ENCODE measurements around the gene GGA3. TPM values are rescaled to one million over a fixed set of nuclear protein-coding genes. Genes with fewer than 3 reads are reported as not detected.
A peak's percentile ranks its signal among the peaks of the same experiment; 100 is the strongest.
"Not testable (repeated sequence)": the region's sequence is repeated elsewhere in the genome, so short reads cannot be mapped to it uniquely, and the experiment has no call there.

Gene GGA3
- total RNA-seq, 2 experiments from 2014 or later = 63.7 to 72.0 TPM

- Mint-ChIP-seq H3K9me3 (no peaks in the 10 kb centered on the region), H3K27me3 (no peaks in the 10 kb centered on the region), H3K4me1 (peaks cover 3% of the 10 kb centered on the region), H3K4me3 (no peak overlapping the region), H3K36me3 (peaks cover 25% of the 10 kb centered on the region), H3K27ac (no peak overlapping the region)
- DNase-seq = no peak
Measured at GRCh38 chr17:75228305-75228704, 33.1 kb downstream of the GGA3 start.

- H3K27ac Mint-ChIP-seq = no peak overlapping the region
- H3K27me3 Mint-ChIP-seq = no peaks in the 10 kb centered on the region
- H3K4me3 Mint-ChIP-seq = no peak overlapping the region
- H3K36me3 Mint-ChIP-seq = peaks cover 20% of the 10 kb centered on the region
- no peak for DNase-seq
- H3K4me1 Mint-ChIP-seq = peaks cover 3% of the 10 kb centered on the region
- no peaks in the 10 kb centered on the region for H3K9me3 Mint-ChIP-seq
Measured at GRCh38 chr17:75227729-75228128, 33.7 kb downstream of the GGA3 start.

GRCh38 chr17:75225016-75225415, 36.4 kb downstream of the GGA3 start:
- Mint-ChIP-seq H3K9me3 (no peaks in the 10 kb centered on the region), H3K27ac (peak overlapping the region; percentile 23), H3K27me3 (no peaks in the 10 kb centered on the region), H3K36me3 (peaks cover 17% of the 10 kb centered on the region), H3K4me3 (no peak overlapping the region), H3K4me1 (peaks cover 3% of the 10 kb centered on the region)
- DNase-seq = no peak

GRCh38 chr17:75219815-75220214, 41.6 kb downstream of the GGA3 start:
- H3K4me3 Mint-ChIP-seq = no peak overlapping the region
- no peak overlapping the region for H3K27ac Mint-ChIP-seq
- H3K4me1 Mint-ChIP-seq = peaks cover 3% of the 10 kb centered on the region
- peaks cover 26% of the 10 kb centered on the region for H3K36me3 Mint-ChIP-seq
- DNase-seq = no peak
- H3K27me3 Mint-ChIP-seq = no peaks in the 10 kb centered on the region
- no peaks in the 10 kb centered on the region for H3K9me3 Mint-ChIP-seq

- Mint-ChIP-seq H3K27me3 (no peaks in the 10 kb centered on the region), H3K4me3 (no peak overlapping the region), H3K9me3 (no peaks in the 10 kb centered on the region), H3K27ac (no peak overlapping the region), H3K4me1 (peaks cover 3% of the 10 kb centered on the region), H3K36me3 (peaks cover 32% of the 10 kb centered on the region)
- DNase-seq = no peak
Measured at GRCh38 chr17:75218131-75218530, 43.3 kb downstream of the GGA3 start.

- H3K27ac Mint-ChIP-seq = no peak overlapping the region
- DNase-seq = no peak
- no peaks in the 10 kb centered on the region for H3K9me3 Mint-ChIP-seq
- no peaks in the 10 kb centered on the region for H3K27me3 Mint-ChIP-seq
- H3K36me3 Mint-ChIP-seq = peaks cover 18% of the 10 kb centered on the region
- peaks cover 9% of the 10 kb centered on the region for H3K4me1 Mint-ChIP-seq
- H3K4me3 Mint-ChIP-seq = no peak overlapping the region
Measured at GRCh38 chr17:75209061-75209460, 52.3 kb downstream of the GGA3 start.

GRCh38 chr17:75208161-75208560, 53.2 kb downstream of the GGA3 start:
- peak overlapping the region; percentile 47 for H3K4me3 Mint-ChIP-seq
- peaks cover 16% of the 10 kb centered on the region for H3K36me3 Mint-ChIP-seq
- H3K27me3 Mint-ChIP-seq = no peaks in the 10 kb centered on the region
- no peak overlapping the region for H3K27ac Mint-ChIP-seq
- no peak for DNase-seq
- no peaks in the 10 kb centered on the region for H3K9me3 Mint-ChIP-seq
- peaks cover 9% of the 10 kb centered on the region for H3K4me1 Mint-ChIP-seq

- no peak overlapping the region for H3K27ac Mint-ChIP-seq
- peaks cover 9% of the 10 kb centered on the region for H3K4me1 Mint-ChIP-seq
- H3K9me3 Mint-ChIP-seq = no peaks in the 10 kb centered on the region
- no peak for DNase-seq
- H3K36me3 Mint-ChIP-seq = peaks cover 14% of the 10 kb centered on the region
- no peaks in the 10 kb centered on the region for H3K27me3 Mint-ChIP-seq
- H3K4me3 Mint-ChIP-seq = peak overlapping the region; percentile 47
Measured at GRCh38 chr17:75207760-75208159, 53.6 kb downstream of the GGA3 start.

GRCh38 chr17:75207050-75207407, 54.4 kb downstream of the GGA3 start:
- not testable (repeated sequence) for H3K4me1 Mint-ChIP-seq, DNase-seq, H3K27me3 Mint-ChIP-seq, H3K9me3 Mint-ChIP-seq, H3K27ac Mint-ChIP-seq
- H3K36me3 Mint-ChIP-seq = peaks cover 14% of the 10 kb centered on the region
- H3K4me3 Mint-ChIP-seq = peak overlapping the region; percentile 95

- no peak for DNase-seq
Measured at GRCh38 chr17:75205793-75206163, 55.6 kb downstream of the GGA3 start.

GRCh38 chr17:75205037-75205792, 56.2 kb downstream of the GGA3 start, which contains the start of gene NUP85:
Gene NUP85 (plus strand): TSS chr17:75205679. CDS start chr17:75205762, 83 bp downstream.
- H3K36me3 Mint-ChIP-seq = peaks cover 8% of the 10 kb centered on the region

More at GRCh38 chr17:75205793-75206163, 55.6 kb downstream of the GGA3 start:
- H3K4me3 Mint-ChIP-seq = peak overlapping the region; percentile 95
- peak overlapping the region; percentile 98 for H3K27ac Mint-ChIP-seq
- no peaks in the 10 kb centered on the region for H3K9me3 Mint-ChIP-seq
- H3K4me1 Mint-ChIP-seq = peaks cover 9% of the 10 kb centered on the region
- H3K36me3 Mint-ChIP-seq = peaks cover 11% of the 10 kb centered on the region
- H3K27me3 Mint-ChIP-seq = no peaks in the 10 kb centered on the region

GRCh38 chr17:75199886-75200618, 61.4 kb downstream of the GGA3 start:
- H3K36me3 Mint-ChIP-seq = no peaks in the 10 kb centered on the region
- H3K9me3 Mint-ChIP-seq = no peaks in the 10 kb centered on the region
- H3K4me3 Mint-ChIP-seq = no peak overlapping the region
- H3K27ac Mint-ChIP-seq = no peak overlapping the region
- H3K4me1 Mint-ChIP-seq = no peaks in the 10 kb centered on the region
- DNase-seq = no peak
- H3K27me3 Mint-ChIP-seq = no peaks in the 10 kb centered on the region

More at GRCh38 chr17:75205037-75205792, 56.2 kb downstream of the GGA3 start, which contains the start of gene NUP85:
- H3K4me3 Mint-ChIP-seq = peak within 1 kb of the TSS; percentile 95
- peak within 1 kb of the TSS; percentile 98 for H3K27ac Mint-ChIP-seq
- DNase-seq = peak; percentile 93
- no peaks in the 10 kb centered on the region for H3K9me3 Mint-ChIP-seq
- no peaks in the 10 kb centered on the region for H3K27me3 Mint-ChIP-seq
- peaks cover 9% of the 10 kb centered on the region for H3K4me1 Mint-ChIP-seq

- no peaks in the 10 kb centered on the region for H3K9me3 Mint-ChIP-seq
- no peaks in the 10 kb centered on the region for H3K27me3 Mint-ChIP-seq
- DNase-seq = no peak
- no peak overlapping the region for H3K4me3 Mint-ChIP-seq
- no peaks in the 10 kb centered on the region for H3K4me1 Mint-ChIP-seq
- H3K36me3 Mint-ChIP-seq = no peaks in the 10 kb centered on the region
- H3K27ac Mint-ChIP-seq = no peak overlapping the region
Measured at GRCh38 chr17:75194879-75195278, 66.5 kb downstream of the GGA3 start.

GRCh38 chr17:75191584-75191983, 69.8 kb downstream of the GGA3 start:
- Mint-ChIP-seq H3K36me3 (no peaks in the 10 kb centered on the region), H3K4me3 (no peak overlapping the region), H3K9me3 (no peaks in the 10 kb centered on the region), H3K4me1 (peaks cover 10% of the 10 kb centered on the region), H3K27ac (no peak overlapping the region), H3K27me3 (no peaks in the 10 kb centered on the region)
- no peak for DNase-seq

- H3K27ac Mint-ChIP-seq = no peak overlapping the region
- H3K9me3 Mint-ChIP-seq = no peaks in the 10 kb centered on the region
- no peak for DNase-seq
- H3K4me3 Mint-ChIP-seq = no peak overlapping the region
- H3K36me3 Mint-ChIP-seq = no peaks in the 10 kb centered on the region
- peaks cover 17% of the 10 kb centered on the region for H3K4me1 Mint-ChIP-seq
- no peaks in the 10 kb centered on the region for H3K27me3 Mint-ChIP-seq
Measured at GRCh38 chr17:75188614-75189013, 72.8 kb downstream of the GGA3 start.
